PC-3 (cell line): ENCODE measurements around the gene SPATA32. TPM values are rescaled to one million over a fixed set of nuclear protein-coding genes. Genes with fewer than 3 reads are reported as not detected.

Experiments used
- ATAC-seq: fragments of 200-7000 bp; cut with Tn5 transposase; 2 replicates; pipeline ENCODE4 v1.9.1; 2020; ENCODE audit warnings: mild to moderate bottlenecking, moderate library complexity
- BruUV-seq: library from RNA; stranded (reverse); fragments of 400-500 nt; replicated peaks from 2 replicates; lab custom pipeline; 2021; lab: Mats Ljungman, UMichigan
- CTCF ChIA-PET: fragments of 300-600 bp; sonication (Branson Sonifier 250); formaldehyde crosslinking; loops from one replicate; lab custom pipeline; 2022; ENCODE audit warnings: antibody characterized with exemption; lab: Charles Lee
- POLR2A ChIA-PET: fragments of 300-600 bp; sonication (Branson Sonifier 250); formaldehyde crosslinking; loops from one replicate; lab custom pipeline; 2022; ENCODE audit warnings: antibody characterized with exemption; ENCODE audit not compliant: unreplicated experiment; lab: Charles Lee
- DNase-seq: peaks from one replicate; pipeline ENCODE4 v3.0.0-alpha.2; 2015
- H2AFZ ChIP-seq: fragments of 300-600 bp; sonication (generic); 2 replicates; pipeline ENCODE4 v1.6.0; 2016; ENCODE audit warnings: antibody characterized with exemption, low read length
- H3F3A ChIP-seq: fragments of 300-600 bp; sonication (generic); one replicate; pipeline ENCODE4 v1.6.0; 2017; ENCODE audit warnings: antibody characterized with exemption, low read length, control low read depth, mild to moderate bottlenecking; ENCODE audit not compliant: unreplicated experiment
- H3K27ac ChIP-seq: fragments of 300-600 bp; sonication (generic); 2 replicates; pipeline ENCODE4 v1.5.1; 2016; ENCODE audit warnings: mild to moderate bottlenecking, low read length
- H3K27me3 ChIP-seq: fragments of 300-600 bp; sonication (generic); 2 replicates; pipeline ENCODE4 v1.6.1; 2016; ENCODE audit warnings: low read length, mixed read lengths
- H3K36me3 ChIP-seq: fragments of 300-600 bp; sonication (generic); 2 replicates; pipeline ENCODE4 v1.6.1; 2016; ENCODE audit warnings: low read depth, mixed run types, low read length, mixed read lengths
- H3K4me1 ChIP-seq: fragments of 300-600 bp; sonication (generic); 2 replicates; pipeline ENCODE4 v1.5.1; 2016; ENCODE audit warnings: low read length; ENCODE audit not compliant: insufficient read depth
- H3K4me2 ChIP-seq: fragments of 300-600 bp; sonication (generic); 2 replicates; pipeline ENCODE4 v1.6.0; 2016; ENCODE audit warnings: low read length
- H3K4me3 ChIP-seq: fragments of 300-600 bp; sonication (generic); 2 replicates; pipeline ENCODE4 v1.5.1; 2016; ENCODE audit warnings: mild to moderate bottlenecking, low read length, mixed read lengths
- H3K79me2 ChIP-seq: fragments of 300-600 bp; sonication (generic); 2 replicates; pipeline ENCODE4 v1.6.1; 2017; ENCODE audit warnings: low read length, mixed read lengths
- H3K9ac ChIP-seq: fragments of 300-600 bp; sonication (generic); 2 replicates; pipeline ENCODE4 v1.6.0; 2016; ENCODE audit warnings: mild to moderate bottlenecking, low read length
- H3K9me2 ChIP-seq: fragments of 300-600 bp; sonication (generic); replicated peaks from 2 replicates; pipeline ENCODE4 v1.6.1; 2016; ENCODE audit warnings: mixed run types, low read length, mixed read lengths
- H3K9me3 ChIP-seq: fragments of 300-600 bp; sonication (generic); 2 replicates; pipeline ENCODE4 v1.6.1; 2016; ENCODE audit warnings: low read length, mixed read lengths
- H4K20me1 ChIP-seq: fragments of 300-600 bp; sonication (generic); 2 replicates; pipeline ENCODE4 v1.6.1; 2016; ENCODE audit warnings: low read length, mixed read lengths
- CTCF ChIP-seq: fragments of 300-600 bp; sonication (generic); conservative IDR thresholded peaks from 2 replicates; pipeline ENCODE4 v1.5.1; 2017; ENCODE audit warnings: antibody characterized with exemption, low read depth, mild to moderate bottlenecking, low read length
- EZH2 ChIP-seq: fragments of 300-600 bp; sonication (generic); IDR thresholded peaks from one replicate; pipeline ENCODE4 v1.6.1; 2017; ENCODE audit warnings: antibody characterized with exemption, mild to moderate bottlenecking, low read length; ENCODE audit not compliant: unreplicated experiment
- EZH2phosphoT487 ChIP-seq: fragments of 300-600 bp; sonication (generic); IDR thresholded peaks from 2 replicates; pipeline ENCODE4 v1.6.1; 2018; ENCODE audit warnings: mild to moderate bottlenecking, antibody characterized with exemption, low read length, borderline replicate concordance
- intact Hi-C: fragments of 100-400 bp; cut with micrococcal nuclease; formaldehyde crosslinking; loops from 2 replicates; pipeline ENCODE4 v1.9.0; 2023
- total RNA-seq: library from RNA; depleted of rRNA; stranded (reverse); fragments of >200 nt; gene quantifications from 2 replicates; pipeline ENCODE4 v1.2.3, GENCODE V29; 2014

Gene SPATA32
- total RNA-seq, 1 experiment from 2014 or later = not detected

GRCh38 chr17:45222289-45222995, 39.5 kb downstream of the SPATA32 start:
- Histone ChIP-seq H3K4me1 (peaks cover 43% of the 10 kb centered on the region), H3F3A (no peaks in the 10 kb centered on the region), H3K9me3 (no peaks in the 10 kb centered on the region), H3K79me2 (0 out of 2 replicates have a peak, but pooled peaks cover 6% of the 10 kb centered on the region), H3K4me2 (peak overlapping the region; percentile 85), H3K4me3 (peak overlapping the region; percentile 66), H3K27me3 (no peaks in the 10 kb centered on the region), H4K20me1 (no peaks in the 10 kb centered on the region), H3K27ac (no peak overlapping the region), H3K36me3 (no peaks in the 10 kb centered on the region), H2AFZ (peak overlapping the region; percentile 51; the same call in 1 of the 2 replicates), H3K9ac (peak overlapping the region; percentile 13; the same call in 1 of the 2 replicates), H3K9me2 (no peaks in the 10 kb centered on the region)
- no peak for DNase-seq
- CTCF ChIA-PET = no interaction called here
- intact Hi-C loops = no loop called here
- ATAC-seq = no peak
- BruUV-seq = no TSS peak
- POLR2A ChIA-PET = no interaction called here
- TF ChIP-seq EZH2phosphoT487 = no peak
- TF ChIP-seq EZH2 = no peak

- H3K27ac ChIP-seq = no peak overlapping the region
- H3K9ac ChIP-seq = peak overlapping the region; percentile 13; the same call in 1 of the 2 replicates
- H3K9me3 ChIP-seq = no peaks in the 10 kb centered on the region
- BruUV-seq = no TSS peak
- peak overlapping the region; percentile 51; the same call in 1 of the 2 replicates for H2AFZ ChIP-seq
- POLR2A ChIA-PET = no interaction called here
- H3K79me2 ChIP-seq = 0 out of 2 replicates have a peak, but pooled peaks cover 6% of the 10 kb centered on the region
- H4K20me1 ChIP-seq = no peaks in the 10 kb centered on the region
- H3K4me3 ChIP-seq = peak overlapping the region; percentile 66
- DNase-seq = no peak
- CTCF ChIA-PET = no interaction called here
- intact Hi-C loops = no loop called here
- H3K27me3 ChIP-seq = no peaks in the 10 kb centered on the region
- H3K36me3 ChIP-seq = no peaks in the 10 kb centered on the region
- H3K4me2 ChIP-seq = peak overlapping the region; percentile 85
- TF ChIP-seq EZH2phosphoT487 (no peak), CTCF (no peak), EZH2 (no peak)
- H3K4me1 ChIP-seq = peaks cover 38% of the 10 kb centered on the region
- H3K9me2 ChIP-seq = no peaks in the 10 kb centered on the region
- H3F3A ChIP-seq = no peaks in the 10 kb centered on the region
- no peak for ATAC-seq
Measured at GRCh38 chr17:45222014-45222288, 39.9 kb downstream of the SPATA32 start.

GRCh38 chr17:45221081-45222013, 40.5 kb downstream of the SPATA32 start, which contains the start of gene FMNL1:
Gene FMNL1, plus strand, starts transcription at chr17:45221885. Its CDS starts 240 bp downstream, at chr17:45222125.
- peak within 1 kb of the TSS; percentile 13; the same call in 1 of the 2 replicates for H3K9ac ChIP-seq
- peak; percentile 7 for ATAC-seq

More at GRCh38 chr17:45221081-45222013, 40.5 kb downstream of the SPATA32 start, which contains the start of gene FMNL1:
- H3K27ac ChIP-seq = no peak within 1 kb of the TSS
- peaks cover 32% of the 10 kb centered on the region for H3K4me1 ChIP-seq
- 0 out of 2 replicates have a peak, but pooled peaks cover 6% of the 10 kb centered on the region for H3K79me2 ChIP-seq
- peak within 1 kb of the TSS; percentile 66 for H3K4me3 ChIP-seq
- H3F3A ChIP-seq = no peaks in the 10 kb centered on the region
- intact Hi-C loops = no loop called here
- no peaks in the 10 kb centered on the region for H3K9me3 ChIP-seq
- peak; percentile 35 for DNase-seq
- no peaks in the 10 kb centered on the region for H3K27me3 ChIP-seq
- peak within 1 kb of the TSS; percentile 85 for H3K4me2 ChIP-seq
- TF ChIP-seq CTCF (no peak), EZH2 (no peak), EZH2phosphoT487 (no peak)
- BruUV-seq = no TSS peak
- ChIA-PET POLR2A (interaction anchor here (1.4 kb wide), 1 partner anchor 73 kb away, joined by 6 read pairs; the partner anchor contains the start of gene HEXIM1), CTCF (no interaction called here)
- H2AFZ ChIP-seq = peak within 1 kb of the TSS; percentile 69
- H3K36me3 ChIP-seq = no peaks in the 10 kb centered on the region
- H3K9me2 ChIP-seq = no peaks in the 10 kb centered on the region
- no peaks in the 10 kb centered on the region for H4K20me1 ChIP-seq
